Stimulated activated CD4-positive, alpha-beta T cell treated with anti-CD3 and anti-CD28 coated beads, Interleukin-12 subunit alpha, Interleukin-12 subunit beta, amount 100 ng/mL, for 24 hours (primary cell): ENCODE data around the gene ZNF511.

Source experiments
- DNase-seq, 2 experiments: peaks; one replicate each; pipeline ENCODE4 v3.0.0-alpha.2; 2020; ENCODE audit warnings: low read depth in 2 of 2

The ZNF511 gene

GRCh38 chr10:133335246-133336117 lies 26.8 kb downstream of the ZNF511 start:
- DNase-seq, result peak; percentile 45 to 60

GRCh38 chr10:133336118-133336576 lies 27.4 kb downstream of the ZNF511 start:
- DNase-seq, result no peak

DNA sequence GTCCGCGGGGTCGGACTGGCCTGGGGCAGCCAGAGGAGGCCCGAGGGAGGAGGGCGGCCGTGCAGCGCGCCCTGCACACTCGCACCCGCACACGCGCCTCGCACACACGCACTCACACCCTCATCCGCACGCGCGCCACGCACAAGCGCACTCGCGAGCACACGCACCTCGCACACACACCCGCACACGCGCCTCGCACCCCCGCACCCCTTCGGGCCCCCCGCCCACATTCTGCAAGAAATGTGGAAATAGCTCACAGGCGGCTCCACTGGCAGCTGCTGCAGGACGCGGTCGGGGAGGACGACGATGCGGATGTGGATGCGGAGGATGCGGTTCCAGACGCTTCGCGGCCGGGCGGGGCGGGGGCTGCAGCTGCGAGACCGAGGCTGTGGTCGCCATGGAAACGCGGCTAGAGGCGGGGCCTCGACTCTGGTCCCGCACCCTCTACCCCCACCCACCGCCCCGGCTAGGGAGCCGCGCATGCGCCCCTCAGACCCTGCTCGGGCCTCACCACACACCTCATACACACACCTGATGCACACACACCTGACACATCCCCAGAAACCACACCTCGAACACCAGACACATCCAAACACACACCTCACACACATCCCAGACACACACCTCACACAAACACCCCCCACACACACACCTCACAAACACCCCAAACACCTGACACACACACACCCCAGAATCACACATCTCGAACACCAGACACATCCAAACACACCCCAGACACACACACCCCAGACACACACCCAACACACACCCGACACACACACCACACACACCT lies 28.1 kb downstream of the ZNF511 start, which contains the start of gene CALY:
Gene CALY, minus strand, starts transcription at position 320 of the 793 bp plus-strand sequence. CDS start 7,907 bp downstream, outside the sequence.
- peak; percentile 24 to 47 for DNase-seq

DNA sequence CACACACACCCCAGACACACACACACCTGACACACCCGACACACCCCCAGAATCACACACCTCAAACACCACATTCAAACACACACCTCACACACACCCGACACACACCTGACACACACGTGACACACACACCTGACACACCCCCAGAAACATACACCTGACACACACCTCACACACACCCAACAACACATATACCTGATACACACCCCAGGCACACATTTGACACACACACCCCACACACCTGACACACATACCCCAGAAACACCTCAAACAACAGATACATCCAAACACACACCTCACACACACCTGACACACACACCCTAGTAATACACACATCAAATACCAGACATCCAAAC lies 28.6 kb downstream of the ZNF511 start:
- DNase-seq, result no peak

GRCh38 chr10:133338080-133339071 lies 29.7 kb downstream of the ZNF511 start:
- DNase-seq, result no peak

- no peak for DNase-seq
Observed at GRCh38 chr10:133339708-133340380, 31.1 kb downstream of the ZNF511 start.

GRCh38 chr10:133341983-133342382 lies 33.3 kb downstream of the ZNF511 start:
- no peak for DNase-seq

- no peak for DNase-seq
Observed at GRCh38 chr10:133342942-133343341, 34.2 kb downstream of the ZNF511 start.

DNA sequence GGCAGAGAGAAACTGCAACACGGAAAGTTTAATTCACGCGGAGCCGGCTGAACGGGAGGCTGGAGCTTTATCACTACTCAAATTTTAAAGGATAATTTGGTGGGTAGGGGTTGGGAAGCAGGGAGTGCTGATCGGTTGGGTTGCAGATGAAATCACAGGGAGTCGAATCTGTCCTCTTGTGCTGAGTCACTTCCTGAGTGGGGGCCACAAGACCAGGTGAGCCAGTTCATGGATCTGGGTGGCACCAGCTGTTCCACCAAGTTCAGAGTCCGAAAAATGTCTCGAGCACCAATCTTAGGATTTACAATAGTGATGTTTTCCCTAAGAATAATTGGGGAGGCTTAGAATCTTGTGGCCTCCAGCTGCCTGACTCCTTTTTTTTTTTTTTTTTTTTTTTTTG lies 34.8 kb downstream of the ZNF511 start:
- DNase-seq, result no peak

- no peak for DNase-seq
Observed at GRCh38 chr10:133344236-133344635, 35.5 kb downstream of the ZNF511 start.

DNA sequence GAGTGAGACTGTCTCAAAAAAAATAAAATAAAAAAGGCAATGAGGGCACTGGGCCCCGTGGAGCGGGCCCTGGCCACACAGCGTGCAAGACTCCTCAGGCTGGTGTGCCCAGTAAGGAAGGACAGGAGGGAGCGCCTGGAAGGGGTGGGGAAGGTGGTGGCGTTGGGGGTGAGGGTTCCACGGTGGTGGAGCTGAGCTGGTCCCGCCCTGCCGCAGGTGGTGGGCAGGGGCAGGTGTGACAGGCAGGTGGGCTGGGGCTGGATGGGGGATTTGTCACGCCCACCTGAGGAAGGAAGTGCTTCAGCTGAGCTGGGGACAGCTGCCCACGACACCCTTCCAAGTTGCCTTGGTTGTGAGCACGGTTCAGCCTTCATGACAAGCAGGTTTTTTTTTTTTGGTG lies 37.7 kb downstream of the ZNF511 start:
- DNase-seq, result no peak

GRCh38 chr10:133347710-133348517 lies 39.2 kb downstream of the ZNF511 start:
- DNase-seq, result no peak

DNA sequence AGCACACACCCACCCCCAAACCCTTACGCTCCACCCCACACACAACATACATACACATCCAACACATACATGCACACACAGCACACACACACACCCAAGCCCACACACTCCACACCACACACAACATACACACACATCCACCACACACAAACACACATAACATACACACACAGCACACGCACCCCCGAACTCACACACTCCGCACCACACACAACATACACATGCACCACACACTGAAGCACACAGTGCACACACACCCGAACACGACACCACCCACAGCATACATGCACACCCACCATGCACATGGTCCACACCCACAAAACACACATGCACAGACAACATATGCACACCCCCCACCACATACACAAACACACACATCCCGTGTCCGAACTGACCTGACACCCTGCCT lies 40.5 kb downstream of the ZNF511 start:
- no peak for DNase-seq

DNA sequence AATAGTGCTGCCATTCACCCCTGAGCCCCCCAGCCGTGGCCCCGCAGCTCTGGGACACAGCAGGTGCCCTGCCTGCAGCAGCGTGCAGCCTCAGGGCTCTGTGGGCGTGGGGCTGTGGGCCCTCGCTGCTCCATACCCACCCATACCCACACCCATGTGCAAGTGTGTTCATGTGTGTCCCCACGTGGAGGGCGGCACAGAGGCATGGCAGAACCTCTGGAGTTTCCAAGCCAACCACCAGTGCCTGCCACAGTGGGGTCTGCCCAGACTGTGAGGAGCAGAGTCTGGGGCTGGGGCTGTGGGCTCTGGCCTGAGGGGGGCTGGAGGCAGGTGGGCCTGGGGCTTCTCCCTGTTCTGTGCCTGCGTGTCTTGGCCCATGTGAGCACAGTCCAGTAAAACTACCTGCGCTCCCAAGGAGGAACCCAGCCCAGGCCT lies 40.9 kb downstream of the ZNF511 start:
- DNase-seq, result no peak

DNA sequence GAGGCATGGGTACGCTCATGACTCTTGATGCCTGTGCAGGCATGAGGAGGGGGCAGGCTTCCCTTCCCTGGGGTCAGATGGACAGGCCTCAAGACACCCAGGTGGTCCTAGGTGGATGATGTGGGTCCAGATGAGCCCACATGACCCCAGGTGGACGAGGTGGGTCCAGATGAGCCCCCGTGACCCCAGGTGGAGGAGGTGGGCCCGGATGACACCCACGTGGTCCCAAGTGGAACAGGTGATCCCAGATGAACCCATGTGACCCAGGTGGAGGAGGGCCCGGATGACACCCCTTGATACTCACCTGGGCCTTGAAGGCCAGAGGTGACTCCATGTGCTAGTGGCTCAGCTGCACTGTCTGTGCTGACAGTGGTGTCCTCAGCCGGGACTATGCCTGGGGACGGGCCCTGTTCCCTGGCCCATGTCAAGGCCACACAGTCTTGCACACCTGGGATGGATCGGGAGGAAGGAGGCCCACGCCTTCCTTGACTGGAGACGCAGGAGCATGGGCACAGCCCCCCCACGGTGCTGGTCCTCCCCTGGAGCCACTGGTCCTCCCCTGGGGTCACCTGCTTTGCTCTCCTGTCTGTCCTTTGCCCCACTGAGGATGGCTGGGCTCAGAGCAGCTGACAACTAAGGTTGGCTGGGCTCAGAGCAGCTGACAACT lies 41.7 kb downstream of the ZNF511 start:
- DNase-seq, result no peak

- no peak for DNase-seq
Observed at GRCh38 chr10:133350950-133351329, 42.2 kb downstream of the ZNF511 start.

GRCh38 chr10:133351408-133352318 lies 42.9 kb downstream of the ZNF511 start:
- no peak for DNase-seq

DNA sequence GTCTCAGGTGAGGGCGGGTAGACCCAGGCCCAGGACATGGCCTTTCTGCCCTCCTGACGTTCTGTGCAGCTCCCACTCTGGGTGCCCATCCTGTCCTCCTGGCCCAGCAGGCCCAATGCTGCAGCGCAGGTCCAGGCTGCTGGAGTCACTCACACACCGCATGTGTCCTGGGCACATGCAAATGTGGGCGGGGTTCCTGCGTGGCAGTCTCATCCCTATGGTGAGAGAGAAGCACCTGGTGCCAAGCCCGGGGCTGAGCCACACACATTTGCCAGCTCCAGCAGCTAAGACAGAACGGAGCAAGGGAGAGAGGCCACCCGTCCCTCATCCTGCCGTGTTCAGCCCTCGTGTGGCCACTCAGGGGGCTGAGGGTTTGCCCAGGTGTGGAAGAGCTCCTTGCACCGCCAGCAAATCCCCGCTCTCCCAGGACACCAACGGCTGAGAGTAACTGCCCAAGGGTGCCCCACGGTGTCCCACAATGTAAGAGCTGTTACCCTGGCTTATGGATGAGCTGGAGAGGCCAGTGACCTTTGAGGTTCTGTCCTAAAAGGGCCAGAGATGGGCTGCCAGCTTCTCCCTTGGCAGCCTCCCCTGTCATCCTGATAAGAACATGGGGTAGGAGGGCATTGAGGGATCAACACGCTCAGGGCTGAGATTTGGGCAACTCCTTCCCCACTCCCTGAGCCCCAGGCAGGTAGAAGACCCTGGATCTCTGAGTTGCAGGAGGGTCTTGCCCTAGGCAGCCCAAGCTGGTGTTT lies 44.7 kb downstream of the ZNF511 start:
- DNase-seq, result no peak
